HG03039 (cell line): ENCODE data around the gene DSTN.

Experiments used
- ATAC-seq: cut with Tn5 transposase; IDR thresholded peaks from one replicate; pipeline ENCODE4 v1.9.1; 2021; ENCODE audit warnings: mild to moderate bottlenecking, moderate library complexity; ENCODE audit not compliant: unreplicated experiment

DSTN gene

DNA sequence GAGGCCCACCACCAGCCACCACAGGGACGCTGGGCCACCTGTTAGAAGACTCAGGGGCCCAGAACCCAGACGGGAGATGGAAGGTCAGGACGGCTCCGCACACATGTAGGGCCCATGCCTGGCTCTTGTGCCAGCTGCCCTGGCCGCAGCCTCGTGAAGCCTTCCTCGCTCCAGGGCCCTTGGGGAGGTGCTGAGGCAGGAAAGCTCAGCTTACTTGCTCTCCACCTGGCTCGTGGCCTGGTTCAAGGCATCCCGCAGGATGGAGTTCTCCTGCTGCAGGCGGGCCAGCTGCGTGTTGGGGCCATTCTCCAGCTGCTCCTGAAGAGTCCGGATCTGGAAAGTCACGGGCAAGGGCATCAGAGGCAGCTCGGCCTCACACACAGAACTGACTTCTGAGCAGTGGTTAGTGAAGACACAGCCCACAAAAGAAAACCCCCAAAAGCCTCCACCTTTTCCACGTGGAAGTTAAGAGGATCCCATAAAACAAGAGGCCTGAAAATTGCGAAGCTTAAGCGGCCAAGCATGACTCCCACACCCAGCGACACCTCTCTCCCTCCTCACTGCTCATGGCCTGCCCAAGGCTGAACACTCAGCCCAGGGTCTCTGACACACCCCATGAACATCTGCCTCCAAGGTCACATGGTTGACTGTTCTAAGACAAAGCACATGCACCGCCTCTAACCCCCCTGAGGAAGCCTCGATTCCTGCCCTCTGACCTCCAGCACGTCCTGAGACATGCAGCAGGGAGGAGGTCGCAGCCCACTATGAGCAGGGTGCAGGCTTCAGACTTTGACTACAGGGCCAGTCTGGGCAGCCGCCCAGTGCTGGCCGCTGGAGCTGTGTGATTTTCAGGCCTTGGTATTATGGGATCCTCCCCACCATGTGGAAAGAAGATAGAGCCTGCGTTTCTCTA lies 65.7 kb downstream of the DSTN start:
- no peak for ATAC-seq

DNA sequence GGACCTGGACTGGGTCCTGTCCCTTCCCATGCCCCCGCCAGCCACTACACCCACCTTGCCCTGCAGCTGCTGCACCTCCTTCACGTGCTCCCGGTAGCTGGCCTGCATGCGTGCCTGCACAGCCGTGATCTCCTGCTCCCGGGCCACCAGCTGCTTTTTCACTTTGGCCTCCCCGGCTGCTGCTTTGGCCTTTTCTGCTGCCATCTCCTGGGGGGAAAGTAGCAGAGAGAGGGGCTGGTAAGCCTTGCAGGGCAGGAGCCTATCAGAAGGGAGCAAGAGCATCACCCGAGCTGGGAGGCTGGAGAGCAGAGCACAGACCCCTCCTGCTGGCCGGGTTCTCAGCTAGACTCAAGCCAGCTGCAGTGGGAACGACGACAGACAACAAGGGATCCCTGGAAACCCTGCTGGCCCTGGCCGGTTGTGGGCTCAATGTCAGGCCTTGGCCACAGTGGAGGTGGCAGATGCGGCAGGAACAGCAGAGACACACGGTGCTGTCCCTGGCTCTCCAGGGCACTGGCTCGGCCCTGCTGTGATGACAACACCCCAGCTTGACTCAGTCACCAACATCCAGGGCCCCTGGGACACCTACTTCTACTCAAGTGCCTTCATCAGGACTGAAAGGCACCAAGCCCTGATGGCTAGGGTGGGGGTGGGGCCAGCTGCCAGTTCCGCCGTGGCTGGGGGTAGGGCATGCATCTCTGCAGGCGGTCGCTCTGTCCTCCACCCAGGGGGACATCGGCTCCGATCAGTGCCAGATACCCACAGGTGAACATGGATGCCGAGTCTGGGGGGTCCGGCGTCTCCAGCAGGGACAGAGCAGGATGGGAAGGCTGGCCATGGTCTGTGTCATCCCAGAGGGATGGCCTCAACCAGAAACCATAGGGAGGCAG lies 66.9 kb downstream of the DSTN start:
- ATAC-seq = no peak

DNA sequence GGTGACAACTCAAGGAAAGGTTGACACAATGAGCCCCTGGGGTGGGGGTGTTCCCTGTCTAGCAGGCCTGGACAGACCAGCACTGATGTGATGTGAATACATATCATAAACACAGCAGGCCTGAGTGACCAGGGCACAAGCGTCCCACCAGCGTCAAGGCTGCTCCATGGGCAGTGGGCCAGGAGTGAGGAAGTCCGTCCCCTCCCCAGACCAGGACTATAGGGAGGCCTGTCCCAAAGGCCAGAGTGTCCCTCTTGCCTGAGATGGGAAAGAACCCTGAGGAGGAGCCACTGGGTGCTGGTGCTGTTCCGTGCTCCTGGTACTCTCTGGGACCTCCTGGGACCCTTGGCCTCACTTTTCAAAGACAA lies 67.5 kb downstream of the DSTN start:
- no peak for ATAC-seq

DNA sequence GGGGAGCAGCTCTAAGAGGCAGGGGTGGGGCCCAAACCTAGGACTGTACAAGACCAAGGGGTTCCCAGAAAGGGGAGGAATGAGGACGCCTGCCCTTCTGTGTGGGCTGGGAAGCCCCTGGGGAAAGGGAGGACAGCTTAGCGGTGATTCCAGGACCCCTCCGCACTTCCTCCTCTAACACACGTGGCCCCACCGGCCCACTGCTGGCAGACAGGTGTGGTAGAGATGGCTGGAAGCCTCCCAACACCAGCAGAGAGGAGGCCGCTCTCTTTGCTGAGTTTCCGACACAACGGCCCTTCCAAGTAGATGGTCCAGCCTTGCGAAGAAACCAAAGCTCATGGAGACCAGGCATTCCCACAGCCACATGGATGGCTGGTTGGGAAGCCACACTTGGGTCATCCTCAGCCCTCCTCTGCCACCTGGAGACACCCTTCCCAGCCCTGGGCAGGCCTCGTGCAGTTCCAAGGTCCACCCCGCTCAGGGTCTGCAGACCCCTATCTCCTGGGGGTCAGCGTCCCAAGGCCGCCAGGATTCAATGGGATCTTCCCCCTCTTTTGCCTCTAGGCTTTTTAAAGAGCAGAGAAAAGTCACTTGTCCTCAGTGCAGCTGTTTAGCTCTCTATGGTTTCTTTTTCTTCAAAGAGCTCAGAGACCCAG lies 68.2 kb downstream of the DSTN start:
- ATAC-seq = no peak

DNA sequence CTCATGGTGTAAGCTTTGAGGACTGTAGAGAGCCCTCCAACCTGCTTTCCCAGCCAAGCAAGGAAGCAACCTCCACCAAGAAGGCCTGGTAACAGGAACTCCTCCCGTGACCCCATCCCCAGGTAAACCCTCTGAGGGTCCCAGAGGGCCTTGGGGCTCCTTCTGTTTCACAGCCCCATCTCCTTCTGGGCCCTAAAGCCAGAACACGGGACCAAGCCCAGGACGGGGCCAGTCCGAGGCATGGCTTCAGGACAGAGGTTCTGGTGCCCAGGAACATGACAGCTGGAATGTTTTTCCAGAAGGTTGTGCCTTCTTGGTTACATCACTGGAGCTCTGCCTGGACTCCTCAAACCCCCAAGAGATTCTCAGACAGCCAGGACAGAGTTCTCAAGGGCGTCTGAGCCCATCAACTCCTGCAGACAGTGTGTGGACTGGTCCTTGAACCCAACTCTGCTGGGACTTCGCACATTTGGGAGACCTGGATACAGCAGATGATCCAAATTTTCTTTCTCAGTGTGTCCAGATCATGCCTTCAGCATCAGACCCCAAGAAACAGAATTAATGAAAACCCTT lies 69.0 kb downstream of the DSTN start:
- ATAC-seq = no peak

- ATAC-seq = no peak
Measured at GRCh38 chr20:17640146-17640874, 70.4 kb downstream of the DSTN start.

- ATAC-seq = no peak
Measured at GRCh38 chr20:17640875-17641378, 71.1 kb downstream of the DSTN start.

DNA sequence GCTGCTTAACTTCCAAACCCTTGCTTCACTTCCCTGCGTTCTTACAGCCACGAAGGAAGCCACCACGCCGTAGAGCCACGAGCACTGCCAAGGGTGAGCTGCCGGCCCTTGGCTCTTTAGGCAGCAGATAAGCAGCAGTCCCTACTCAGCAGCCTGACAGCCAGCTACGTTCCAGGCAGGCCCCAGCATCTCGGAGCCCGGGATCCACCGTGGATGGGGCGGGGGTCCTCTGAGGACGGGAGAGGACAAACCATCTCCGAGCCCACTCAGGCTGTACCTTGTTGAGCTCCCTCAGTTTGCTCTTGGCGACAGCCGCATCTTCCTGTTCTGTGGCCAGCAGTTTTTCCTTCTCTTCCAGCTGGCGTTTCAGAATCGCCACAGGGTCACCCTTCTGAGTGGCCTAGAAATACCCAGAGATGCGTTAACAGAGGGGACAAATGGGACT lies 71.7 kb downstream of the DSTN start:
- no peak for ATAC-seq

- ATAC-seq = no peak
Measured at GRCh38 chr20:17641993-17642392, 72.1 kb downstream of the DSTN start.

DNA sequence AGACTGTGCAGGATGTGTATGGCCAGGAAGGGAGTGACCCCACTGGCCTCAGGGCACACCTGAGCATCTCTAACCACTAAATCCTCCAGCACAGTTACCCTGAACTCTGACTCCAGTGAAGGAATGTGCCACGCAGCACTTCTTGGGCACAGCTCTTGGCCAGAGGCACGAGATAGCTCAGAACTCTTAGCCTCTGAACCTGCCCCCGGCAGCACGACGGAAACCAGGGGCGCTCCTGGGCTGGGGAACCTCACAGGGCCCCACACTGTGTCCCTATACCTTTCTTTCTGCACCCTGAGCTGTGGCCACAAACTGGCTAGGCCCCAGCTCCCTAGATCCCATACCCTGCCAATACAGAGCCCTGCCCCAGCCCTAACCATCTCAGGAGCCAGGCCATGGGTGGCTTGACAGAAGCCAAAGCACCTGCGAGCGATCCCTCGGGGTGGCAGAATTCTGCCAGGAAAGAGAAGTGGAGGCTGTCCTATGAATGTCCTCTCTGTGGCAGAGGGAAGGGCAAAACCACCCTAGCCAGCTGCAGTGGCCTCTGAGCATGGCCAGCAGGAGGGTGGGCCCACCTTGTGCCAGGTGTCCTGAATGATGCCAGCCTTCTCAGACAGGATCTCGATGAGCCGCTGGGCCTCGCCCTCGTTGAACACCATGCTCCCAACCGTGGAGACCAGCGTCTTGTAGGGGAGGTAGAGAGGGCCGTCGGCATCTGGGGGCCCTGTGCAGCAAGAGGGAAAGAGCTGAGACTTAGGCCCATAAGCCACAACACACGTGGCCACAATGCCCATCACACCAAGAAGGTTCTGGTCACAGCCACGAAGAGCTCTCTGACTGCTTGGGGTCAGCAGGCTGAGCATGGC lies 72.8 kb downstream of the DSTN start:
- ATAC-seq = no peak

GRCh38 chr20:17643531-17644188 lies 73.8 kb downstream of the DSTN start:
- no peak for ATAC-seq

DNA sequence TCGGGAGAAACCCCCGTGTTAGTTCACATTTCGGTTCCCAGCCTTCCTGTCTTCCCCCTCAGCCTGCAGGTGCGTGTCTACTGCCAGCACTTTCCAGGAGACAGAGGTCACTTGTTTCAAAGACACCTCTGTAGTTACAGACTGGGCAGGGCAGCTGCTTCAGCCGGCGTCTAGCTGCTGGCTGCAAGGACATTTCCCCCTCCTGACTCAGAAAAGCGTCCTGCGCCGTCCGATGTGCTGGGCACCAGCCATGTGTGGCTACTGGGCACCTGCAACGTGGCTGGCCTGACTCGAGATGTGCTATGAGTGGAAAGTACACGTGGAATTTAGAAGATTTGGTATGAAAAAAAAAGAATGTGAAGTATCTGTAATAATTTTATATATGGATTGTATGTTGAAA lies 74.6 kb downstream of the DSTN start:
- ATAC-seq = no peak

DNA sequence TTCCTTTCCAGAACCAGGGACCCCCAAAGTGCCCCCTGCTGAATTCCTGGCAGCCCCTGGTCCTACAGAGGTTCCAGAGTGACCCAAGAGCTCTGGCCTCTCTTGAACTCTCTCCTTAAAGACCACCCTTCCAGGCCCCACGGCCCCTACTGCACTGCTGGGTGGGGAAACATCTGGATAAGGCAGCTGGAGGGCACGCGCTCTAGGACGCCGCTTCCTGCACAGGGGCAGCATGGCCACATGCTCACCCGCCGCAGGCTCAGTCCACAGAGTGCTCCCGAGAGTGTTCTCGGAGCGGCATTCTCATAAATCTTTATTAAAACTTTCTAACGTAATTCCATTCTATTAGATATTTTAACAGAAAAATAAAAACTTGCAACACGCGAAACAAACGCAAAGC lies 75.1 kb downstream of the DSTN start:
- no peak for ATAC-seq

DNA sequence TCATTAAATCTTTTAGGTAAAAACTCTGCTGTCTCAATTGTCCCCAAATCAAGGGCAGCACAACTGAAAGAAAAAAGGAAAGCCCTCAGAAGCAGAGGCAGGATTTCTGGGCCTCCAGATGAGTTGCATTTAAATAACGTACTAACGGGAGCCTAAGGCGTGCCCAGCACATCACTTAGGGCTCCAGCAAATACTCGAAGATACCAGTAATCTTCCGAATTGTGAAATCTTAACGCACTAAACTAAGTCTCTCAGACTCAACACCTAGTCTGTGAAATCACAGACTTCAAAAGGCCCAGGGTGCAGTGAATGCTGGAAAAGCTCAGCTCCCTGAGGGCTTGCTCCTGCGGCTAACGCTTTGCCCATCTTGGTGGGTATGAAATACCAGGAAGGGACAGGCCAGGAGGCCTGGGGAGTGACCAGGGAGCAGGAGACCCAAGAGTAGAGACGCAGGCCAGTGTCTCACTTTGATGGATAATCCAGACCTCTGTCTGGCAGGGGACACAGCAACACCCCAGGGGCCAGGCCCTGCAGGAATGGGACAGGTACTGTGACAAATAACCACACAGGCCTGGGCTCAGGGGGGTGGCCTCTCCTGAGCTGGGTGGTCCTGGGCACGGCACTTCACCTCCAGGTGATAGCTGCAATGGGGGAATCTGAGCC lies 75.8 kb downstream of the DSTN start:
- no peak for ATAC-seq

GRCh38 chr20:17646209-17646960 lies 76.5 kb downstream of the DSTN start:
- no peak for ATAC-seq

DNA sequence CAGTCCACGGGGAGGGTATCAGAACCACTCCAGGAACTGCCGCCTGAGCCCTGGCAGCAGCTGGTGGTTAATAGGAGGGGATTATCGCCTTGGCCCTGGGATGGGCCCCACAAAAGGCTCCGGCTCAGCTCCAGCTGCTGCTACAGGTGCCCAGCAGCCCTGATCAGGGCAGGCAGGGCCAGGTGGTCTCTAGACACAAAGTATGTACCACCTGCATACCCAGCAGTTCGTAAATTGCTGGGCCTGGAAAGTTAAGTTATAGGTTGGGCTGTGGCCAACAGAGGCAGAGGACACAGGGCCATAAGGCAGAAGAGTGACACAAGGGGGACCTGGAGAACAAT lies 77.1 kb downstream of the DSTN start:
- no peak for ATAC-seq
